Esophagus mucosa (tissue), 1 donor: ENCODE measurements around the gene FBXW5. TPM values are rescaled to one million over a fixed set of nuclear protein-coding genes. Genes with fewer than 3 reads are reported as not detected.

ENCODE experiments used
- ATAC-seq: fragments of 200-7000 bp; cut with Tn5 transposase; one replicate; pipeline ENCODE4 v1.9.1; 2020
- total RNA-seq: library from RNA; stranded (reverse); gene quantifications from one replicate; pipeline ENCODE4 v1.2.4, GENCODE V29; 2023
- donor health status: DM: yes; HTN: yes; CAD: no.

FBXW5 gene
- total RNA-seq, 1 donor from 2014 or later = 71.9 TPM

GRCh38 chr9:136928591-136928990 lies 15.9 kb downstream of the FBXW5 start:
- no peak for ATAC-seq

- no peak for ATAC-seq
Measured at GRCh38 chr9:136927343-136928271, 16.9 kb downstream of the FBXW5 start.

DNA sequence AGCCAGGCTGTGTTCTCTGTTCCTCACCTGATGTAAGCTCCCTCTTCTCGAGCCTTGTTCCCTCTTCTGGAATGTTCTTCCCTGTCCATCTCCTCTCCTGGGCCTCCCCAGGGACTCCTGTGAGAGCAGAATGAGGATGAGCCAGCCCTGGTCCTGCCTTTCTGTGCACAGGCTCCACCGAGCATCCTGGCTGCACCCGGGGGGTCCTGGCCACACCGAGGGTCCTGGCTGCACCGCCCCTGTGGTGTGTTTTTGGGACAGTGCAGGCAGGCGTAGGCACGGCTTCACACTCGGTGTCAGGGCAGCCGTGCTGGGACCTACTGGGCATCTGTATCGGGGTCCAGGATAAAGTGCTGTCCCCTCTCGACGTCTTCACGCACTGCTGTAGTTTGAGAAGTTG lies 17.8 kb downstream of the FBXW5 start:
- ATAC-seq = no peak

DNA sequence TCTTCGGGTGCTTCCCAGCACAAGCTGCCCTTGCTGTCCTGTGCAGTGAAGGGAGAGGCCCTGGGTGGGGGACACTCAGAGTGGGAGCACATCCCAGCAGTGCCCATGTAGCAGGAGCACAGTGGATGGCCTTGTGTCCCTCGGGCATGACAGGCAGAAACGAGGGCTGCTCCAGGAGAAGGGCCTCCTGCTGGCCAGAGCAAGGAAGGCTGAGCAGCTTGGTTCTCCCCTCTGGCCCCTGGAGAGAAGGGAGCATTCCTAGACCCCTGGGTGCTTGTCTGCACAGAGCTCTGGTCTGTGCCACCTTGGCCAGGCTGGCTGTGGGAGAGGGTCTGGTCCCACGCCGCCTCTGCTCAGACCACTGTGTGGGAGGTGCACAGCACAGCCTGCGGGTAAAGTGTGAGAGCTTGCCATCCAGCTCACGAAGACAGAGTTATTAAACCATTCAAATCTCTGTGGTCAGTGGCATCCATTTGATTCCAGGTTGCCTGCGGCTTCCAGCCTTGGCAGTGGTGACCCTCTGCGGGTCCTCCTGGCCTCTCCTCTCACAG lies 18.3 kb downstream of the FBXW5 start:
- ATAC-seq = peak; percentile 8

DNA sequence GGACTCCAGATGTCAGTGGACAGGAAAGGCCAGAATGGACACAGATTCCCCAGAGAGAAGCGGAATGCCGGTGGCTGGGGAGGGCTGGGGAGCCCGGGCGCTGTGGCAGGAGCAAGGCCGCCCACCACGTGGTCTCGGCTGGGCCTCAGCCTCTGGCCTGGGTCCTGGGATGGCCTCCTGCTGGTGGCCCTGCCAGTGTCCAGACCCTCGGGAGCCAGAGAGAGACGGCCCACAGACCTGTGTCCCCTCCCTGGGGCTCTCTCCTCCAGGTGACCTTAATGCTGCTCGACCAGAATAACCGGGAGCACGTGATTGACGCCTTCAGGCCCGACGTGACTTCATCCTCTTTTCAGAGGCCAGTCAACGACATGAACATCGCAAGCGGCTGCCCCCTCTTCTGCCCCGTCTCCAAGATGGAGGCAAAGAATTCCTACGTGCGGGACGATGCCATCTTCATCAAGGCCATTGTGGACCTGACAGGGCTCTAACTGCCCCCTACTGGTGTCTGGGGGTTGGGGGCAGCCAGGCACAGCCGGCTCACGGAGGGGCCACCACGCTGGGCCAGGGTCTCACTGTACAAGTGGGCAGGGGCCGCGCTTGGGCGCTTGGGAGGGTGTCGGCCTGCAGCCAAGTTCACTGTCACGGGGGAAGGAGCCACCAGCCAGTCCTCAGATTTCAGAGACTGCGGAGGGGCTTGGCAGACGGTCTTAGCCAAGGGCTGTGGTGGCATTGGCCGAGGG lies 19.0 kb downstream of the FBXW5 start:
- ATAC-seq = peak; percentile 46

DNA sequence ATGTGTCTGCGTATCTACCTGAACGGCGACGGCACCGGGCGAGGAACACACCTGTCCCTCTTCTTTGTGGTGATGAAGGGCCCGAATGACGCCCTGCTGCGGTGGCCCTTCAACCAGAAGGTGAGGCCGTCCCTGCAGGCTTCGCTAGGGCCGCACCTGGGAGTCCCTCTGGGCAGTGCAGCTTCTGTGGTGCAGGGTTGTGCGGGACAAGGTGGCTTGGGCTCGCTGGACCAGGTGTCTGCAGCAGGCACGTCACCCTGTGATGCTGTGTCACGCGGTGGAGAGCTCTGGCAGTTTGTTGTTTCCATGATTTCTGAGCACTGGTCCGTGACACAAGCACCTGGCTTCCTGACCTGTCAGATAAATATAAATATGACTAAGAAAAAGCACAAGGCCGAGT lies 20.7 kb downstream of the FBXW5 start:
- no peak for ATAC-seq

GRCh38 chr9:136922540-136922939 lies 22.0 kb downstream of the FBXW5 start:
- no peak for ATAC-seq

- no peak for ATAC-seq
Measured at GRCh38 chr9:136921718-136922117, 22.8 kb downstream of the FBXW5 start.

- ATAC-seq = no peak
Measured at GRCh38 chr9:136921307-136921706, 23.2 kb downstream of the FBXW5 start.

- ATAC-seq = no peak
Measured at GRCh38 chr9:136920734-136921231, 23.8 kb downstream of the FBXW5 start.

DNA sequence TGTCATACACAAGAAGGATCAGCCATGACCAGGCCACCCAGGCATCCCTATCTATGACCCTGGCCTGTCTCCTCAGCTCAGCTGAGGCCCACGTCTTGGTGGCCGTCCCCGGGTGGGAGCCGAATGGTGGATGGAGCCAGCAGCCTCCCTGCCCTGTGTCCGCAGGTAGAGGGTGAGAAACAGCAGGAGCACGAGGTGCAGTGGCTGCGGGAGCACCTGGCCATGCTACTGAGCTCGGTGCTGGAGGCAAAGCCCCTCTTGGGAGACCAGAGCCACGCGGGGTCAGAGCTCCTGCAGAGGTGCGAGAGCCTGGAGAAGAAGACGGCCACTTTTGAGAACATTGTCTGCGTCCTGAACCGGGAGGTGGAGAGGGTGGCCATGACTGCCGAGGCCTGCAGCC lies 24.5 kb downstream of the FBXW5 start:
- ATAC-seq = no peak

DNA sequence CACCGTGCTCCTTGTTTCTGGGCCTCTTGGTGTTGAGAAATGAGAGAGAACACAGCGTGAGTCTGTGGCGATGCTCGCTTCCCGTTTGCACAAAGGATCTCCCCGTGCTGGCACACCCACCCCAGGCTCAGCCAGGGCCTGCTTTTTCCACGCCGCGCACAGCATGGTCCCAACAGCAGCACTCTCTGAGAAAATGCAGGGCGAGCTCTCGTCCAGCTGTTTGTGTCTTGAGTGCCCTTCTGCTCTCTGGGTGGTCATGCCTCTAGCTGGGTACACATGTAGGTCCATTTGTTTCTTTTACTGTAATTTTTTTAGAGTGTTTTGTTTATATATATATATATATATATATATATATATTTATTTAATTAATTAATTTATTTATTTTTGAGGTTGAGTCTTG lies 26.6 kb downstream of the FBXW5 start:
- no peak for ATAC-seq

GRCh38 chr9:136916330-136917184 lies 28.0 kb downstream of the FBXW5 start:
- peak; percentile 12 for ATAC-seq

GRCh38 chr9:136915632-136916329 lies 28.8 kb downstream of the FBXW5 start:
- ATAC-seq = no peak

DNA sequence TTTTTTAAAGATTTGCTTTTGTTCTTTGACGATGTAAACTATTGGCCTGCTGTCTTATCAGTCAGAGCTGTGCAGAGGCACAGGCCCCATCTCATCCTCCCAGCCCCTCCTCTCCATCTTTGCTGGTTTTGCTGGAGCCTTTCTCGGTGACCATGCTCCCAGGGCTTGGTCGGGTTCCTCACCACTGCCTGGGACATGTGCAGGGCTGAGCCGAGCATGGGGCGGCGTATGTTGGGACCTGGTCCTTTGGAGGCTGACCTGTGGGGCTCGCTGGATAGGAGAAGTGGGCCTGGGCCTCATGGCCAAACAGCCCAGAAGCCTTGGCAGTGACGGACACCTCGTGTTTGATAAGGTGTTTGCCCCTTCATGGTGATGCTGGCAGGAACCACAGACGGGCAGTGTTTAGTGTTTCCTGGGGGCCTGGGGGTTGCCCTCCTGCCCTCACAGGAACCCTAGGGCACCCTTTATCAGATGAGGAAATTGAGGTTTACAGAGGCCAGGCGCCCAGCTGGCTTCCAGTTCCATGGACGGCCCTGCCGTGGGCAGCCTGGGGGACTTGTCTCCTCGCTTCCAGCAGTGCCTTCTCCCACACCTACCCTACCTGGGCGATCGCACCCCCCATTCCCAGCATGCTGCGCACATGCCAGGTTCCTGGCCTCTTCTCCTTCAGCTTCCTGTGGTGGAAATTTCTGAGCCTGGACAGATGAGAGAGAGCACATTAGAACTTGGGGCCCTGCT lies 30.7 kb downstream of the FBXW5 start:
- ATAC-seq = no peak

DNA sequence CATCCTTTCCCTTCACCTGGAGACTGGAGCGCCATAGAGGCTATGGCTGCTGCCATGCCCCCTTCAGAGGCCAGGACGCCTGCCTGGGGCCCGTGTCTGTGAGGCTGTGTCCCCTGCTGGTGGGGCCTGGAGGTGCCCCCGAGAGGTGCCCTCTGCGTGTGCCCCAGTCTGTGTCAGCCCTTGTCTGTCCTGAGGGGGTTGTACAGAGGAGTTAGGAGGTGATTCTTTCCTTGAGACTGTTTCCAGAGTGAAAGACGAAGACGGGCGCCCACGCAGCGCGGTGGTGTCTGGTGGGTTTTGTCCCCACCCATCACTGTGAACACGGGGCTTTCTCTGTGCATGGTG lies 33.7 kb downstream of the FBXW5 start:
- ATAC-seq = no peak

DNA sequence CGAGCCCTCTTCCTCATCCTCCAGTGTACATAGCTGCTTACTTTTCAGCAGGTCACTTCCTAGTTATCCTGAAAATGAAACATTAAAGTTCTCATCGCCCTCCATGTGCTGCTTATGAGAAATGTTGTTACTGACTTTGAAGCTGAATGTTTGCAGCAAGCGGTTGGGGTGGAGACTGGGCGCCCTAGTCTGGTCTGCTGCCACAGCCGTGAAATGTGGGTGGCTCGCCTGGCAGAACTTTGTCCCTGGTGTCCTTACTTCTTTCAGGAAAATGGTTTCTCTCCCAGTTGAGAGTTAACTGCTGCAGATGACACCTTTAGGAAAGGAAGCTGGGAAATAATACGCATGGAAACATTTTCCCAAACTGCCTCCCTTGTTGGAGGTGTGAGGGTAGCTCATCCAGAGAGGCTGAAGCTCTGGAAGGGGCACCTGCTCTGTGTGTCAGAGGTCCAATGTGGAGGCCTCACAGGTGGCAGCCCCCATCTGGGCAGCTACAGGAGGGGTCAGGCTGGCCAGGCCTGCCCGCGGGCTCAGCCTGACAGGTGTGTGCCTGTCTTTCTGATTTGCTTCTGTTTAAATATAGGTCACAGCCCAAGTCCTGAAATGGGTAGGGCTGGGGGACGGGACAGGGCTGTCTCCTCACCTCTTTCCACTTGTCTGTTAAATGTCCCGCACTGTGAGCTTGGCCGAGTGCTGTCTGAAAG lies 34.2 kb downstream of the FBXW5 start:
- no peak for ATAC-seq

GRCh38 chr9:136907011-136907914 lies 37.3 kb downstream of the FBXW5 start:
- peak; percentile 3 for ATAC-seq

- ATAC-seq = no peak
Measured at GRCh38 chr9:136906266-136906665, 38.3 kb downstream of the FBXW5 start.
